GM21825 (cell line): ENCODE data around the gene BLMH.

ENCODE experiments used
- ATAC-seq: cut with Tn5 transposase; IDR thresholded peaks from one replicate; pipeline ENCODE4 v1.9.1; 2021; ENCODE audit warnings: mild to moderate bottlenecking, moderate library complexity; ENCODE audit not compliant: unreplicated experiment

BLMH gene

DNA sequence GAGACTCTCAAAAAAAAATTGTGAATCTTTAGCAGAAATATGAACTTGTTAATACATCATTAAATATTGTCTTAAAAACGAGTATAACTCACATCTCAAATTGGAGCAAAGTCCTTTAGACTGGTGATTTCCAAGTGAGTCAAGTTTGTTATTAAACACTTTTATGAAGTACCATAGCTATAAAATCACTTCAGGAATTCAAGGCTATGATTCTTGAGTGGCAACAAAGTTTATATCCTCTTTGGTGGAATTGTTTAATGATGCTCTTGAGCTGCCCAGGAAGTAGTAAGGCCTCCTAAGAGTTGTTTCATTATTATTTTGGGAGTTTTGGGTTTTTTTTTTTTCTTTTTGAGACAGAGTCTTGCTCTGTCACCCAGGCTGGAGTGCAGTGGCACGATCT, 16.7 kb upstream of the BLMH start:
- no peak for ATAC-seq

- ATAC-seq, result no peak
Observed at GRCh38 chr17:30304778-30305177, 13.0 kb upstream of the BLMH start.

DNA sequence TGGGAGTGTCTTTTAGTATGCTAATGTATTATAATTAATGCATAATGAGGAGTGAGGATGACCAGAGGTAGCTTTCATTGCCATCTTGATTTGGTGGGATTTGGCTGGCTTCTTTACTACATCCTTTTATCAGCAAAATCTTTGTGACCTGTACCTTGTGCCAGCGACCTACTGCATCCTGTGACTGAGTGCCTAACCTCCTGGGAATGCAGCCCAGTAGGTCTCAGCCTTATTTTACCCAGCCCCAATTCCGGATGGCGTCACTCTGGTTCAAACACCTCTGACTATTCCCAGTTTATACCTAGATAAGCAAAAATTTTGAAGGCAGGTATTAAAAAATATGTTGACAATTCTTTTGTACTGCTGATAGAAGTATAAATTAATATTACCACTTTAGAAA, 10.5 kb upstream of the BLMH start:
- no peak for ATAC-seq

- no peak for ATAC-seq
Observed at GRCh38 chr17:30300818-30301217, 9.1 kb upstream of the BLMH start.

DNA sequence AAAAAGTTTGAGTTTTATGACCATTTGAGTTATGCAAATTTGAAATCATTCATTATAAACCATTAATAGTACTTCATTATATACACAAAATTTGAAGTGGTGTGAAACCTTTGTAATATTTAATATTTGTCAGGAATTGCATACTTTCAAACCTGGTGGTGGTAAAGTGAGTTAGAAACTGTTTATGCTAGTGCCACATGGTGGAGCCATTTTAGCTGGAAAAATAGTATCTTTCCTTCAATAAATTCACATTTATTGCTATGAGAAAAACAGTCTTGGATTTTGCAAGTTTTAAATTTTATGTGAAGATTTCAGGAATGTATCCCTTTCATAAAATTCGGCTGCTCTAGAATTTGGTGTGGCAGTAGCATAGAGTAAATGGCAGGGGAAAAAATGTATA, 7.3 kb upstream of the BLMH start:
- no peak for ATAC-seq

DNA sequence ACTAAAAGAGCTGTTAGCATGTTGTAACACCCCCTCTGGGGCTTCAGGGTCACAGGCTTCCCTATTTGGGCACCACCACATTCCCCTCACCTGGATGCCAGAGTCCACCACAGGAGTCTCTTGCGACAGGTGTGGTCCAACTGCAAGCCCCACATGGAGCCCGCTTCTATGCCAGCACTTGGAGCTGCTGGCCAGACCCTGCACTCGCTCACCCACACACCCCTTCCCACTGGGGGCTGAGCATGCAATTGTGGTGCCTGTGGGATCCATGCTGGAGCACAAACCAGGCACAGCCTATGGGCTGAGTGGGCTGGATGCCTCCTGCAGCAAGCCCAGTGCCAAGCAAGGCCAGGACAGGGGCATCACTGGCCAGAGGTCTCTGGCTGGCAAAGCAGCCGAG, 6.0 kb upstream of the BLMH start:
- ATAC-seq, result no peak

- no peak for ATAC-seq
Observed at GRCh38 chr17:30296499-30297080, 4.8 kb upstream of the BLMH start.

- no peak for ATAC-seq
Observed at GRCh38 chr17:30292286-30292858, 628 bp upstream of the BLMH start.

GRCh38 chr17:30290696-30291542, 825 bp downstream of the BLMH start:
- peak; percentile 48 for ATAC-seq

GRCh38 chr17:30290077-30290476, 1.7 kb downstream of the BLMH start:
- ATAC-seq, result no peak

DNA sequence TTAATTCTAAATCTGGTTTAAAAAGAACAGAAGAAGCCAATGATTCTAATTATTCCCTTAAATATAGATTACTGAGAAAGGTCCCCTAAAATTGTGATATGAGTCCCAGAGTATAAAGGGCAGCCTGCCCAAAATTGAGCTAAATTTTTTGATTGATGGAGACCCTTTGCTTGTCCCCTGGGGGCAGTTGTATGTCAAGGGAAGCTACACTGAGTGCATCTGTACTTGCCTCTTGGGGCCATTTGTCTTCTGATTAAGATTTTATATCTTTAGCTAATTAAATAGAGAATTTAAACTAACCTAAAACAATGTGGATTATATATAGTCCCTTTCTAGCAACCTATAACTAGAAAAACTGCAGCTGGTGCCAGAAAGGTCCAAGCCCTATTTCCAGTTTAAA, 12.6 kb downstream of the BLMH start:
- no peak for ATAC-seq

DNA sequence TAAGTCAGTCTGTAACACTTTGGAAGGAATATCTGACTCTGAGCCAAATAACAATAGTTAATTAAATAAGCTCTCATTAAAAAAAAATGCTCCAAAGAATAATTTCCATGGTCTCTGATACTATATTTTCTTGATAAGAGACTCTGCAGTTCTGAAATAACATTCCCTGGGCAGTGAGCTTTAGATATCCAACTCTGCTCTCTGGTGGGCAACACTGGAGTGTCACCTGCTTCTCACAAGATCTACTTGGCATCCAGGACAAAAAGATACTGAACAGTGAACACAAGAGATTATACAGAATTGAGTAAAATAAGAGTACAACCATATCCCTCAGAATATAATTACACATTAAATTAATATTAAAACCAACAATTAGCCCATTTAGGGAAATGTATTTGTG, 13.7 kb downstream of the BLMH start:
- ATAC-seq, result no peak

- ATAC-seq, result no peak
Observed at GRCh38 chr17:30275911-30276310, 15.8 kb downstream of the BLMH start.

DNA sequence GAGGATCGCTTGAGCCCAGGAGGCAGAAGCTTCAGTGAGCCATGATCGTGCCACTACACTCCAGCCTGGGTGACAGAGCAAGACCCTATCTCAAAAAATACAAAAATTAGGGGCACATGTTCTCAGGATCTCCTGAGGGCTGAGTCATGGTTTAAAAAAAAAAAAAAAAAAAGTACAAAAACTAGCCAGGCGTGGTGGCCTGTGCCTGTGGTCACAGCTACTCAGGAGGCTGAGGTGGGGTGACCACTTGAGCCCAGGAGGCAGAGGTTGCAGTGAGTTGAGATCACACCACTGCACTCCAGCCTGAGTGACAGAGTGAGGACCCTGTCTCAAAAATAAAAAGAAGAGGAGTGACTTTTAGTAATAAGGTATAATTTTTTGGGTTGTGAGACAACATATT, 16.9 kb downstream of the BLMH start:
- no peak for ATAC-seq

- ATAC-seq, result no peak
Observed at GRCh38 chr17:30273373-30273772, 18.4 kb downstream of the BLMH start.

DNA sequence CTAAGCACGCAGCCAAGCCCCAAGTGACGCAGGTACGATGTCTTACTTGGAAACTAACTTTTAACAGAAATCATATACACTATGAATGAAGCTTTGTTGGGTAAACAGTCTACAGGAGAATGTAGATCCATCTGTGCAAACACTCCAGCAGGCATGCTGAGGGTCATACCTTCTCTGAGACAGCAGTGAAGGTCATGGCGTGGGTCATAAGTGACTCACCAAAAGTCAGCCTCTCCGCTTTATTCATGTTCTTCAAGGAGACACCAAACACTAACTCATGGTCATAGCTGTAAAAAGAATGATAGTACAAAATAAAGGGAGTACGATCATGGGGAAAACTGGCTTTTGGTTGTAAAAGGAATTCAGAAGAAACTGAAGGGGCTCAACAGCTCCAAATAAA, 20.6 kb downstream of the BLMH start:
- no peak for ATAC-seq

GRCh38 chr17:30267625-30268024, 24.1 kb downstream of the BLMH start:
- no peak for ATAC-seq

DNA sequence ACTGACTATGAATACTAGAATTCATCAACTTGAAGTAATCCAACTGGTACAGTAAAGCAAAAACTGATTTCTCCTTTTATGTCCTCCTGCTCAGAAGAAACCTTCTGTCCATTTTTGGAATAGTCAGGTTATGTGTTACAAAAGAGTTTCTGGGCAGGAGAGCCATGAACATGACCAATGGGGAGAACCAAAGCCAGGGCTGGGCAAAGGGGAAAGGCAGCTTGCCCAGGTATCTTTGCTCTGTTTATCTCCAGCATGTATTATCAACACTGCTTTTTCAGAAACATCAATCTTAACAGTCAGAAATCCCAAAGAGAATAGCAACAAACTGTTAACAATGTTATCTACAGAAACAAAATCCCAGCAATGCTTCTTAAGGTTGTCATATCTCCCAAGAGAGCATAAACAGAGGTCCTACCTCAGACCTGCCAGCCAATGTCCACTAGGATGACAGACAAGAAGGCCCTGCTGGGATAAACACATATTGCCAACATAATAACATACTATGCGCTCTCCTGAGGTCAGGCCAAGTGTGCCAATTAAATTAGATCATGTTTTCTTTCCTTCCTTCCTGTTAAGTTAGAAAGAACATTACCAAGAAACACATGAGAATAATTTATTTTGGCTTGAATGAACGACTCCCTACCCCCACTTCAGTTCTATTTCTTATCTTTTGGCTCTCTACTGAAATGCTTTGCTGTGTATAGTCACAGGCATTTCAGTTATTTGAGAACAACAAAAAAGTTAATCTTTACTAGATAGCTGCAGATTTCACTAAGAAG, 28.0 kb downstream of the BLMH start:
- no peak for ATAC-seq

DNA sequence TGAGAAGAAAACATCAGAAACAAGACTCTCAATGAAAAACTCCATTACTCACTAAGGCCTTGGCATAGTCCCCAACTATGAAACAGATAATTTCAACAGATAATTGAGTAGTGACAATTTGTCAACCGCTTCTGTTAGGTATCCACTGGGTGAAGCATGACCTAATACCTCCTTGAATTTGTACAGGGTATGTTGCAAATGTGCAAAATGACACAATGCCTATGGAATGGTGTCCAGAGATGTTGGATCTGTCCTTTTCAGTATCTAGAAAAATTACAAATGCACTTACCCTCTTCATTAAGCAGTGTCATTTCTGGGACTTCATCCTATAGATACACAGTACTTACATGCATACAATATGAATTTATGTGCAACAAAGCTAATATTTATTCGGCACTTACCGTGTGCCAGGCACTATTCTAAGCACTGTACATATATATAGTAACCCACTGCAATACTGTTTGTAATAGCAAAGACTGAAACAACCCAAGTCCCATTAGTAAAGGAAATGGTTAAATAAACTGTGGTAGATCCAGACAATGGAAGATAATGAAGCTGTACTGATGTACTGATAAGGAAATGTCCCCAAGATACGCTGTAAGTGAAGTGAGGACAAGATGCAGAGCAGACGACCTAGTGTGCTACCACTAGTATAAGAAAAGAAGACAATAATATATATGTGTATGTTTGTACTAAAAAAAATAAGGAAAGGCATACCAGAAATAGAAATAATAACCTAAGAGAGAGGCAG, 34.8 kb downstream of the BLMH start:
- ATAC-seq, result no peak

DNA sequence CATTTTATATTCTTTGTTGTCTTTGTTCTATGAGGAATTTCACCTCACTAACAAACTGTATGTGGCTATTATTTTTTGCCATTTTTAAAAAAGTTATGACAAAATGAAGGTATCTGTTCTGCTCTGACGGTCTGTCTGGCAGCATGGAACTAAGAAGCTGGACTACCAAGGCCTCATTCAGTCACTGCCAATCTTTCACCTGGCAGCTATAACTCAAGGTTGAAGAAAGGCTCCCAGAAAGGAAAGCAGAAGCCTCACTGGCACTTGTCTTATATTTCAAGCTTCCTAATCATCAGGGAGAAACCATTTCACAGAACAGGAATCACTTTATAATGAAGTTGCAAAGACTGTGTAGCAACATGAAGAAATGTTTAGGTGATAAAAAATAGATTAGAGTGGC, 37.6 kb downstream of the BLMH start:
- no peak for ATAC-seq

- no peak for ATAC-seq
Observed at GRCh38 chr17:30253312-30253711, 38.4 kb downstream of the BLMH start.
